NCI-H187 treated with DMSO at 0.1 percent for 48 hours (cell line): ENCODE measurements around the gene ZSCAN22.
"Not testable (repeated sequence)": the region's sequence is repeated elsewhere in the genome, so short reads cannot be mapped to it uniquely, and the experiment has no call there.

Source experiments
- DNase-seq: peaks from one replicate; lab custom pipeline; 2025; lab: John Stamatoyannopoulos, UW

The ZSCAN22 gene

DNA sequence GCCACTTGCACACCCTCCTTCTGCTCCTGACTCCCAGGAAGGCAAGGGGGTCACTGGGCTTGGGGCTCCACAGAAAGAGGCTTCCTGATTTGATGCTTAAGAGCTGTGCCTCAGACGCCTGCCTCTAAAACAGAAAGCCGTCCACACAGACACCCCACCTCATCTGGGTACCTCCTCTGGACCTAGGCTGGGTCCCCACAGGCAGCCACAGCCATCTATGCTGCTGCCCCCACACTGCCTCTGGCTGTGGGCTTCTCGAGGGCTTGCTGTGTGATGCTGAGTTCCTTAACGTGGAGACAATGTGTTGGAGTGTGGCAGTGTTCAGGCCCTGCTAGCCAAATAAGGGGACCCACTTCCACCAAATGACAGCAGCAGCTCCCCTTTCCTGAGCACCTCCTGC, 8.5 kb upstream of the ZSCAN22 start:
- no peak for DNase-seq

DNA sequence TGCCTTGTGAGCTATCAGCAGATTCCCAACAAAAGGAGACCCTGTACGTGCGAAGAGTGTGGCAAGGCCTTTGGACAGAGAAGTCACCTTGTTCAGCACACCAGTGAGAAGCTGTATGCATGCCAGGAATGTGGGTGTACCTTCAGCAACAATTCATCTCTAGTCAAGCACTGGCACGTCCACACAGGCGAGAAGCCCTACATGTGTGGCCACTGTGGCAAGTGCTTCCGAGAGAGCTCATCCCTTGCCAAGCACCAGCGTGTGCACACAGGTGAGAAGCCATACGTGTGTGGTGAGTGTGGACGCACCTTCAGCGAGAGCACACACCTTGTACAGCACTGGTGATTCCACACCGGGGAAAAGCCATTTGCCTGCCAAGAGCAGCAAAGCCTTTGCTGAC, 7.6 kb upstream of the ZSCAN22 start:
- DNase-seq: no peak

DNA sequence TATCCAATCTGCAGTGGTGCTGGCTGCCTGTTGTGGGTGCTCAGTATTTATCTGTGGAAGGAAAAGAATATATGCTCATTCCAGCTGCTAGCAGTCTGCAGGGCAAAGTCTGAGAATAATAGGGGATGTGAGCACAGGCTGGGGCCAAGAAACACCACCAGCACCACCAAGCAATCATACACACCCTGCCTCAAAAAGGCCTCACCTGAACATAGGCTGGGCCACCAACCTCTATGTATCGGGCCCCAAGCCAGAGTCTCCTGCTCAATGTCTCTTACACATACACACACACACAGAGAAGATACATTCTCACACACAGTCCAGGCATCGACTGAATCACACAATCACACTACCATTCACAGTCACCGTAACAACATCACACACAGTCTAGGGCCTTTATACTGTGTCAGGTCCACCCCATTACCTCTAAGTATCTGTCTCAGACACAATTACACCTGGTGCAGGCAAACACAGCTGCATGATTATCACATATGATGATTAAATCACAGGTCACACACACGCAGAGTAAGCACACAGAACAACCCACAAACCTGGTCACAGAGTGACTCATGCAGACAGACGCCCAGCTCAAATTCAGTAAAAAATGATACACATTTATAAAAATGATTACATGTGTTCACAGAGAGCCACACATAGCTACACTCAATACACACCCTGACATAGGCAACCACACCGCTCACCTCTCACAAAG, 1.3 kb upstream of the ZSCAN22 start:
- no peak for DNase-seq

DNA sequence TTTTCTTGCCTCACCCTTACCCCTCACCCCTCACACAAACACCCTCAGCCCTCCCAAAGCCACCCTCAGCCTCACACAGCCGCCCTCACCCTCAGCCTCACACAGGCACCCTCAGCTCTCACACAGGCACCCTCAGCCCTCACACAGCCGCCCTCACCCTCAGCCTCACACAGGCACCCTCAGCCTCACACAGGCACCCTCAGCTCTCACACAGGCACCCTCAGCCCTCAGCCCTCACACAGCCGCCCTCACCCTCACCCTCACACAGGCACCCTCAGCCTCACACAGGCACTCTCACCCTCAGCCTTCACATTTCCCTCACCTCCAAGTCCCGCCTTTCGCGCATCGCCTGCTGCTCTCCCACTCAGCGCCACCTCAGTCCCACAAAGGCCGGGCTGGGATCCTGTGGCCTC, 287 bp upstream of the ZSCAN22 start:
- DNase-seq: no peak

DNA sequence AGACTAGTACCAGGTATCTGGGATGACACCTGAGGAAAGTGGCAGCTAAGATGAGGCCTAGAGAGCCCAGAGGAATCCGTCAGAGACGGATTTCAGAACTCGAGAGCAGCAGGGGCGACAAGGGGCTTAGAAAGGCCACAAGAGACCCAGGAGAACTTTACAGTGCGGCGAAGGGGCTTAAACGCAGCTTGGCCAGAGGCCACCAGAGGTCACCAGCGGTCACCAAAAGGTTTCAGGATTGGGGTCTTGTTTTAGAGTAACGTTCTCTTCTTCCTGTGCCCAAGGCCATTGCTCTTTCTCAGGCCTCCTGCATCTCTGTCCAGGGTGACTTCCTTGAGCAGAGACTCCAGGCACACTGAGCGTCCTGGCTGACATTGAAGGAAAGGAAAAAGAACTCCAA, 2.2 kb downstream of the ZSCAN22 start:
- DNase-seq: no peak

DNA sequence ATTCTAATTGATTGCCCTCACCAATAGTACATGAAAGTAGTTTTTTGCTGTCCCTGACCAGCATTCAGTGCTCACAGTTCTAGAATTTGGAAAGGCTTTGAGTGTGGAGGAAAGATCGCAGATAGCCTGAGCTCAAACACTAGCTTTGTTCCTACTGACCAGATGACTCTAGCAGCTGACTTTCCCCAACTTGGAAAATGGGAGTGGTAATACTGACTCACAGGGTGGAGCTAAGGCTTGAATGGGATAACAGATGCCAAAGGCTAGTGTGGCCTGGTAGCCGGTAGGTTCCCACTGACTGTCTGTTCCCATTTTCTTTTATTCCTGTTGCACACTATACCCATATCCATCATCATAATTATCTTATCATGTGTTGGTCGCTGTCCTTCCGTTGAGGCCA, 3.7 kb downstream of the ZSCAN22 start:
- no peak for DNase-seq

DNA sequence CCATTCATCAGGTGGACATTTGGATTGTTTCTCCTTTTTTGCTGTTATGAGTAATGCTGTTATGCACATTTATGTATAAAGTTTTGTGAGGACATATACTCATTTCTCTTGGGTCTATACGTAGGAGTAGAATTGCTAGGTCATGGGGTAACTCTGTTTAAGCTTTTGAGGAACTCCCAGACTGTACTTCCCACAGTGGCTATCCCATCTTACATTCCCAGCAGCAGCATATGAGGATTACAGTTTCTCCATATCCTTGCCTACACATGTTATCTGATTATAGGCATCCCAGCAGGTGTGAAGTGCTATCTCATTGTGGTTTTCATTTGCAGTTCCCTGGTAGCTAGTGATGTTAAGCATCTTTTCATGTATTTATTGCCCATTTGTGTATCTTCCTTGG, 5.9 kb downstream of the ZSCAN22 start:
- no peak for DNase-seq

DNA sequence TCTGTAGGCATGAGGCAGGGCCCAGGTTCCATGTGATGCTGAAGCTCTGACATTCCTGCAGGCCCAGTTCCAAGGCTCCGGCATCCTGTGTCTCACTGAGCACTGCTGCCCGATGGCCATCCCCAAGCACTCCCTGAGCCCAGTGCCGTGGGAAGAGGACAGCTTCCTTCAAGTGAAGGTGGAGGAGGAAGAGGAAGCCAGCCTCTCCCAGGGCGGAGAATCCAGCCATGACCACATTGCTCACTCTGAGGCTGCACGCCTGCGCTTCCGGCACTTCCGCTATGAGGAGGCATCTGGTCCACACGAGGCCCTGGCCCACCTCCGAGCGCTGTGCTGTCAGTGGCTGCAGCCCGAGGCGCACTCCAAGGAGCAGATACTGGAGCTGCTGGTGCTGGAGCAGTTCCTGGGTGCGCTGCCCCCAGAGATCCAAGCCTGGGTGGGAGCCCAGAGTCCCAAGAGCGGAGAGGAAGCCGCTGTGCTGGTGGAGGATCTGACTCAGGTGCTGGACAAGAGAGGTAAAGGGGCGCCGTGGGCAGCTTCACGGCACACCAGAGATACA, 8.0 kb downstream of the ZSCAN22 start:
- no peak for DNase-seq

DNA sequence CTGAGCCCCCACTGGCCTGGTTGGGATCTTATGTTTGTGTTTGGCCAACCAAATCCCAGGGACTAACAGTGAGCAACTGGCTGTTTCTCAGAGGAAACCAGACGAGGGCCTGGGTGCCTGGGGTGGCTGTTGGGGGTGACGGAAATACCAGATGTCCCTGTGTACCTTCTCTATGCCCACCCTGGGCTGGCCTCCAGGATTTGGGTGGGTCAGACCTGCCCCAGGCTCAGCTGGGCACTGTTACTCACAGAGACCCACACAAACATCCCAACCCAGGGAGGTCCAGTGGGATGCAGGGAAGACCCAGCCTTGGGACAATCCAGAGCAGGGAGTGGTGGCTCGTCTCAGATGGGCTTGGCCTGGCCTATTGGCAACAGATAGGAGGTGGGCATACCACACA, 8.8 kb downstream of the ZSCAN22 start:
- no peak for DNase-seq

DNA sequence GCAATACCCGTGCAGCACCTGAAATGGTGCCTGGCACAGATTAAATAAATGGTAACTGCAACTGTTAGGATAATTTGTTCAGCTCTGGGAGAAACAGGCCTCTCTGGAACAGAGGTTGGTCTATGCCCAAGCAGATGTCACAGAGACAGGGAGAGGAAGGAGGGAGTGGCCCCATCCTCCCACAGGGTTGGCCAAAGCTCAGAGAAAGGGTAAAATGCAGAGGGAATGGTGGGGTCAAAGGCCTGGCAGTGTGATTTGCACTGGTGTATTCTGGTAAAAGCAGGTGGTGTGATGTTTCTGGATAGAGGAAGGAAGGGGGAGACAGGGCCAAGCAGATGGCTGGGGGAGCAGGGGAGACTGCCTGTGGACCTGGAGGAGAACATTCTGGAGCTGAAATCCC, 9.4 kb downstream of the ZSCAN22 start:
- no peak for DNase-seq

DNA sequence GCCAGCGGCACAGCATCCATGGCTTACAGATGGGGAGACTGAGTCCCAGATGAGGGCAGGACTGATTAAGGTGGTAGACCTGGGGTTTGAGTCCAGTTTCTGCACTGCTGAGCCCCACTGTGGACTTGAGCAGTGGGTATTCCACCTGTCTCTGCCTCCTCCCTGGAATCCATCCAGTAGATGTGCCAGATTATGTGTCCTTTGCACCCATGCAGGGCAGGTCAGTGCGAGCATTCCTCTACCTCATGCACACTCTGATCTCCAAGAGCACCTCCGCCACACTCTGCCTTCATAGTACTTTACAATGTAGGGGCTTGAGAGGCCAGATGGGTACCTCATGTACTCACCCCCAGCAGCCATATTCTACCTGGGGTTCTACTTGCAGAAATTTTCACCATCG, 10.0 kb downstream of the ZSCAN22 start:
- DNase-seq: no peak

DNA sequence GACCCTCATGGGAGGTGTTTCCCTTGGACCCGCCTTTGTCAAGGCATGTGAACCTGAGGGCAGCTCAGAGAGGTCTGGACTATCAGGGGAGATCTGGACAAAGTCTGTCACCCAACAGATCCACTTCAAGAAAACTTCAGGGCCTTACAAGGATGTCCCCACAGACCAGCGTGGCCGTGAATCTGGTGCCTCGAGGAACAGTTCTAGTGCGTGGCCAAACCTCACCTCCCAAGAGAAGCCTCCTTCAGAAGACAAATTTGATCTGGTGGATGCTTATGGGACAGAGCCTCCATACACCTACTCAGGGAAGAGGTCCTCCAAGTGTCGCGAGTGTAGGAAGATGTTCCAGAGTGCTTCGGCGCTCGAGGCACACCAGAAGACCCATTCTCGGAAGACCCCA, 11.5 kb downstream of the ZSCAN22 start:
- DNase-seq: no peak

DNA sequence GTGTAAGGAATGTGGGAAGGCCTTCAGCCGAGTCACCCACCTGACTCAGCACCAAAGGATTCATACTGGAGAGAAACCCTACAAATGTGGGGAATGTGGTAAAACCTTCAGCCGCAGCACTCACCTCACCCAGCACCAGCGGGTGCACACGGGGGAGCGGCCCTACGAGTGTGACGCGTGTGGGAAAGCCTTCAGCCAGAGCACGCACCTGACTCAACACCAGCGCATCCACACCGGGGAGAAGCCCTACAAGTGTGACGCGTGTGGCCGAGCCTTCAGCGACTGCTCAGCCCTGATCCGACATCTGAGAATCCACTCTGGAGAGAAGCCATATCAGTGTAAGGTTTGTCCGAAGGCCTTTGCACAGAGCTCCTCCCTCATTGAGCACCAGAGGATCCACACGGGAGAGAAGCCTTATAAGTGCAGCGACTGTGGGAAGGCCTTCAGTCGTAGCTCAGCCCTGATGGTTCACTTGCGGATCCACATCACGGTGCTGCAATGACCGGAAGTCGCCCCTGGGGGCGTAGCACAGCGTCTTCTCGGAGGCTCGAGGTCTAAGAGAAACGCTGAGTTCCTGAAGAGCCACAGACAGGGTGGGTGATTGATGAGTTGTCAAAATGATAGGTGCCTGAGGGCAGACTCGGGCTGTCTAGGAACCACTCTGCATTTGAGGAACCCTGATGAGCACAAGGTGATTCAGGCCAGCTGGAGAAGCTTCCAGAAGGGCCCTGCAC, 12.2 kb downstream of the ZSCAN22 start:
- no peak for DNase-seq

DNA sequence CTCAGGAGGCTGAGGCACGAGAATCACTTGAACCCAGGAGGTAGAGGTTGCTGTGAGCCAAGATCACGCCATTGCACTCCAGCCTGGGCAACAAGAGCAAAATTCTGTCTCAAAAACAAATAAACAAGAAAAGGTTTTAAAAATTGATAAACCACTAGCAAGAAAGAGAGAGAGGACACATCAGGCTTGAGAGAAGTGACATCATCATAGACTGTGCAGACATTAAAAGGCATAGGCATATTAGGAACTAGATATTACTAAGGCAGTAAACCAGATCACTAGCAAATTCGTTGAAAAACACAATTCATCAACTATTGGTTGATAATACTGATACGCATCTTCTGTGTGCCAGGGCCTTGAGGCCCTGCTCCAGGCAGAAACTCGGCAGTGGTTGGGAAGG, 18.8 kb downstream of the ZSCAN22 start:
- DNase-seq: no peak

DNA sequence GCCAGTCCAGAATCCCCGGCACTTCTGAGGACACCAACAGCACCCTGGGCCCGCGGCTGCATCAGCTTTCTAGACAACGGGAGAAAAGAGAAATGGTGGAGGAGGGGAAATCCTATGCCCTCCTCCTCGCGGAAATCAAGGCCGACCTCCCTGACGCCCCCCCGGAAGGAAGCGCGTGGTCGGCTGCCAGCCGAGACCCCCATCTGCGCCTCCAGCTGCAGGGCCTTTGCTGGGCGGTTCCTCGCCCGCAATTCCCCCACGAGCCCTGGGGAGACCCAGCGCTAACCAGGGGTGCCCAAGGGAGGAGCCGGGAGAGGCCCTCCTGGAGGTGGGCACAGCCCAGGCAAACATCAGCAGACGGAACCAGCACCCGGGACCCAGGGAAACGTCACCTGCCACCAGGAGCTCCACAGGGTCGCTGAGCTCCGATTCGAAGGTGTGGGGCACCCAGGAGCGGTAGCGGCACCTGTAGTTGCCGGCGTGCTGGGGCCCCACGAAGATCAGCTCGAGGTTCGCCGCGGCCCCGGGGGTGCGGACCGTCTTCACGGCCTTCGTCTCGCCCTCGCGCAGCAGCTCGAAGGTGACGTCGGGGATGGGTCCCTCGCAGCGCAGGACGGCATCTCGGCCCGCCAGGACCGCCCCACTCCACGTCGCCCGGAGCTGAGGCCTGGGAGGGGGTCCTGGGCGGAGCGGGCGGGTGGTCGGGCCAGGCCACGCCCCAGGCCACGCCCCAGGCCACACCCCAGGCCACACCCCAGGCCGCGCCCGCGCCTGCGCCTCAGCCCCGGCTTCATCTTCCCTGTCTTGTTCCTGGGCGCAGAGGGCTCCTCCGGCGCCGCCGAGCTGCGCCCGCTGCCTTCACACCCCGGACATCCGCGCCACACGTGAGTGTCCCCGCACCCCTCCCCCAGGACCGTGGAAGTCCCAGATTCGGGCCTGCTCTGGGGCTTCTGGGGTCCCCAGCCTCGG, 20.5 kb downstream of the ZSCAN22 start:
- DNase-seq: no peak

DNA sequence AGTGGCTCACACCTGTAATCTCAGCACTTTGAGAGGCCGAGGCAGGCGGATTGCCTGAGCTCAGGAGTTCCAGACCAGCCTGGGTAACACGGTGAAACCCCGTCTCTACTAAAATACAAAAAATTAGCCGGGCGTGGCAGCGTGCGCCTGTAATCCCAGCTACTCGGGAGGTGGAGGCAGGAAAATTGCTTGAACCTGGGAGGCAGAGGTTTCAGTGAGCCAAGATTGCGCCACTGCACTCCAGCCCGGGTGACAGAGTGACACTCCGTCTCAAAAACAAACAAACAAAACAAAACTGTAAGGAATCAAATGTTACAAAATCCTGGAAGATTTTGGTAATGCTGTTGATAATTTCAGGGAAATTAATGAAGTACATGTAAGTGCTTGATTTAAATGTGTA, 21.3 kb downstream of the ZSCAN22 start:
- DNase-seq: not testable (repeated sequence)

DNA sequence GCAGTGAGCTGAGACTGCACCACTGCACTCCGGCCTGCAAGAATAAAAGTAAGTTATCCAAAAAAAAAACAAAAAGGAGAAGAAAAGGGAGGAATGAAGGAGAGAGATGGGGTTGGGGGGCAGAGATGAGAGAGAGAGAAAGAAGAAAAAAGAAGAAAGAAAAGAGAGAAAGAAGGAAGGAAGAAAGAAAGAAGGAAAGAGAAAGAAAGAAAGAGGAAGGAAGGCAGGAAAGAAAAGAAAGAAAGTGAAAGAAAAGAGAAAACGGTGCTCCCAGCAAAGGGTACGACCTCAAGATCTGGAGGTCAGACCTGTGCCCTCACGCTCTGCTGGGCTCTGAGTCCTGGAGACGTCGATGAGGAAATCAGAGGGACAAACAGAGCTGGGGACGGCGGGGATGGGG, 22.8 kb downstream of the ZSCAN22 start:
- no peak for DNase-seq

DNA sequence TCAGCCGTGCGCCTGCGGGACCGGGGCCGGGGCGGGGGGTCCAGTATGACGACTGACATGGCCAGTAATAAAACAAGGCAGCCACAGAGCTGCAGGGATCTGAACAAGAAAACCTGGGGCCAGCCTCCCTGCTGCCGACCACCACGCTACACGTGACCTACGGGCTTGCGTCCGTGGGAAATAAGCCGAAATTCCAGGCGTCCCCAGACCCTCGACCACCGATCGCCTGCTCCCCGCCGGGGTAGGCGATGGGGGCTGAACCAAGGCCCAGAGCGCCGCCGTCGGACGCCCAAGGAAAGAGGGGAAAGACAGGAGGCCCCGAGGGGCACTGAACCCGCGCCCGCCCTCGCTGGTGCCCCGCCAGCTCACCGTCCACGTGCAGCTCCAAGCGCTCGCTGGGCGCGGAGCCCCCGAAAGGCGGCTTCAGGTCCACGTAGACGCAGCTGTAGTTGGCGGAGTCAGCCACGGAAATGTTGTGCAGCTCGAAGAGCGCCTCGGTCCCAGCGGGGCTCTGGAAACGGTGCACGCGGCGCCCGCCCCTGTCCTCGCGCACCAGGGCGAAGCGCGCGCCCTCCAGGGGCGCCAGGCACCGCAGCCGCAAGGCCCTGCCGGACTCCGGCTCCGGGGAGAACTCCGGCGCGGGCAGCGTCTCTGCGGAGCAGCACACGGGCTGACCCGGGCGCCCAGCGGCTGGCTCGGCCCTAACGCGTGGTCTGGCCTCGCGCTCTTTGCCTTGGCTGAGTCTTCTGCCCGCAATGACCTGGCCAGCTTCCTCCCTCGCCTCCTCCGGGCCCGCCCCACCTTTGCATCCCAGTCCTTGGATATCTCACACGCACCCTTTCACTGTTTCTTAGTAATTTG, 23.4 kb downstream of the ZSCAN22 start:
- no peak for DNase-seq

DNA sequence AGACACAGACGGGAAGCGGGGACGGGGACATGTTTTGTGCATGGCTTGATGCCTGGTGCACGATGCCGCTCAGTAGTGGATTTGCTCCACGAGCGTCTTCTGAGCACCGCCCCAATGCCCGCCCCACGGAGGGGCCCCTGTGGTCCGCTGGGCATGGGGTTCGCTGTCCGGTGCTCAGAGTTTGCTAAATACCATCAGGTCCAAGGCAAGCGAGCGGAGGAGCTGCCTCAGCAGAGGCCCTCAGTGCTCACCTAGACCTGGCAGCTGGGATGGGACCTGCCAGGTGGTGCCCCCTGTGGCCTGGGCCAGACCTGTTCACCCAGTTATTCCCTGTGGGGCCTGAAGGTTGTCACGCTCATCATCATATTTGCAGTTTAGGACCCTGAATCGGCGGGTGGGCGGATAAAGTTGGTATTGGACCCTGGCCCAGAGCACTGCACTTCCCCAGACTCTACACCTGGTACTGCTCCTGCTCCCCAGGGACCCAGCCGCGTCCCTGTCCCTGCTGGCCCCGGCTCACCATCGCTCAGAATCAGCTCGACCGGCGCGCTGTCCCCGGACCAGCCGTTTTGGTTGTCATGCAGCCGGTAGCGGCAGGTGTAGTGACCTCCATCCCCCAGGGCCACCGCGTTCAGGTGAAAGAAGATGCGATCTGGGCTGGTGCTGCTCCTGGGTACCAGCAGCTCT, 24.2 kb downstream of the ZSCAN22 start:
- no peak for DNase-seq

DNA sequence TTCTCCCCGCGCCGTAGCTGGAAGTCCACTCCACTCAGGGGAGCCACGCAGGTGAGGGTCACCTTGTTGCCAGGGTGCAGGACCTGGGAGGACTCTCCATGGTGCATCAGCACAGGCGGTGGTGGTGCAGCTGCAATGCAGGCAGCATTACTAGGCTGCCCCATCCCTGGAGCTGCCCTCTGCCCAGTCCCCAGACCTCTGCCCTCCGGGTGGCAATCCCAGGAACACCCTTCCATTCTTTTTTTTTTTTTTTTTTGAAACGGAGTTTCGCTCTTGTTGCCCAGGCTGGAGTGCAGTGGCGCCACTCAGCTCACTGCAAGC, 24.7 kb downstream of the ZSCAN22 start:
- DNase-seq: no peak
